H1 (cell line): Measurements from ENCODE around the gene ZNF8. TPM values are rescaled to one million over a fixed set of nuclear protein-coding genes. Genes with fewer than 3 reads are reported as not detected.

Experiments used
- BRCA1 ChIP-seq: IDR thresholded peaks from 2 replicates; pipeline ENCODE4 v1.6.1; 2012; ENCODE audit warnings: low read depth, low read length, improper control_type of control experiment
- CBX5 ChIP-seq: fragments of 300-800, 300-1000 bp; sonication (generic); IDR thresholded peaks from 2 replicates; pipeline ENCODE4 v1.7.1; 2016; ENCODE audit warnings: antibody characterized with exemption, low read length, low read depth
- CHD2 ChIP-seq: IDR thresholded peaks from 2 replicates; pipeline ENCODE4 v1.6.1; 2012; ENCODE audit warnings: low read length, improper control_type of control experiment
- CHD7 ChIP-seq: fragments of 300-600 bp; sonication (generic); IDR thresholded peaks from 2 replicates; pipeline ENCODE4 v1.7.1; 2012; ENCODE audit warnings: low read length, moderate library complexity, mild to moderate bottlenecking, inconsistent platforms; ENCODE audit not compliant: insufficient replicate concordance
- GTF2F1 ChIP-seq: IDR thresholded peaks from 2 replicates; pipeline ENCODE4 v1.6.1; 2012; ENCODE audit warnings: low read depth, low read length, improper control_type of control experiment, borderline replicate concordance
- HDAC6 ChIP-seq: IDR thresholded peaks from one replicate; pipeline ENCODE4 v1.7.1; 2012; ENCODE audit warnings: low read depth, mild to moderate bottlenecking, inconsistent platforms, low read length, moderate library complexity
- SIN3A ChIP-seq, 2 experiments: IDR thresholded peaks in 1 of 2; conservative IDR thresholded peaks in 1 of 2; 2 replicates each; pipeline ENCODE4 v1.6.1; 2011 to 2012; ENCODE audit warnings: low read length in 2 of 2, improper control_type of control experiment in 1 of 2, low read depth in 1 of 2, mild to moderate bottlenecking in 1 of 2
- SP2 ChIP-seq: IDR thresholded peaks from 2 replicates; pipeline ENCODE4 v1.6.1; 2012; ENCODE audit warnings: mild to moderate bottlenecking, low read length, inconsistent platforms
- TAF1 ChIP-seq: IDR thresholded peaks from 2 replicates; pipeline ENCODE4 v1.6.1; 2011; ENCODE audit warnings: mild to moderate bottlenecking, low read depth, low read length
- polyA plus RNA-seq, 7 experiments: library from polyadenylated mRNA; depleted of rRNA in 3 of 7; stranded (reverse) in 5 of 7; unstranded in 2 of 7; fragments of >200 nt in 5 of 7; fragments of 200-250 nt in 2 of 7; gene quantifications; 1 replicate in 5 of 7; 2 replicates in 1 of 7; 4 replicates in 1 of 7; pipeline versions ENCODE4 v1.2.1 to v1.2.3, GENCODE V29; 2011 to 2013; ENCODE audit warnings: missing spikeins in 2 of 7, mixed read lengths in 2 of 7
- total RNA-seq: library from RNA; stranded (reverse); fragmentation: NEBNext Ultra II Directional; extraction: Animal tissue kit (Norgen Biotek cat#: 25700); gene quantifications from 2 replicates; pipeline ENCODE4 v1.2.1, GENCODE V29; 2021

Gene ZNF8
- total and polyA plus RNA-seq, 2 of the 8 experiments (the other 6 are each of a cell fraction or from before 2014, with no cell fraction given), result 9.2 to 21.5 TPM

DNA sequence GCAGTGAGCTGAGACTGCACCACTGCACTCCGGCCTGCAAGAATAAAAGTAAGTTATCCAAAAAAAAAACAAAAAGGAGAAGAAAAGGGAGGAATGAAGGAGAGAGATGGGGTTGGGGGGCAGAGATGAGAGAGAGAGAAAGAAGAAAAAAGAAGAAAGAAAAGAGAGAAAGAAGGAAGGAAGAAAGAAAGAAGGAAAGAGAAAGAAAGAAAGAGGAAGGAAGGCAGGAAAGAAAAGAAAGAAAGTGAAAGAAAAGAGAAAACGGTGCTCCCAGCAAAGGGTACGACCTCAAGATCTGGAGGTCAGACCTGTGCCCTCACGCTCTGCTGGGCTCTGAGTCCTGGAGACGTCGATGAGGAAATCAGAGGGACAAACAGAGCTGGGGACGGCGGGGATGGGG is 70.8 kb downstream of the ZNF8 start (continued):
- TF ChIP-seq CHD7 (no peak), SP2 (no peak), BRCA1 (no peak), TAF1 (no peak), SIN3A (conservative IDR thresholded peaks at IDR 0.05 in 1 of 2, IDR thresholded peaks at IDR 0.05 in 1 of 2; ENCODE audit: low read depth in 1 of 2, low read length in 2 of 2) (no peak), CBX5 (no peak), GTF2F1 (no peak), CHD2 (no peak), HDAC6 (no peak)
